Measurements from ENCODE around the gene OR2F2.

DNA sequence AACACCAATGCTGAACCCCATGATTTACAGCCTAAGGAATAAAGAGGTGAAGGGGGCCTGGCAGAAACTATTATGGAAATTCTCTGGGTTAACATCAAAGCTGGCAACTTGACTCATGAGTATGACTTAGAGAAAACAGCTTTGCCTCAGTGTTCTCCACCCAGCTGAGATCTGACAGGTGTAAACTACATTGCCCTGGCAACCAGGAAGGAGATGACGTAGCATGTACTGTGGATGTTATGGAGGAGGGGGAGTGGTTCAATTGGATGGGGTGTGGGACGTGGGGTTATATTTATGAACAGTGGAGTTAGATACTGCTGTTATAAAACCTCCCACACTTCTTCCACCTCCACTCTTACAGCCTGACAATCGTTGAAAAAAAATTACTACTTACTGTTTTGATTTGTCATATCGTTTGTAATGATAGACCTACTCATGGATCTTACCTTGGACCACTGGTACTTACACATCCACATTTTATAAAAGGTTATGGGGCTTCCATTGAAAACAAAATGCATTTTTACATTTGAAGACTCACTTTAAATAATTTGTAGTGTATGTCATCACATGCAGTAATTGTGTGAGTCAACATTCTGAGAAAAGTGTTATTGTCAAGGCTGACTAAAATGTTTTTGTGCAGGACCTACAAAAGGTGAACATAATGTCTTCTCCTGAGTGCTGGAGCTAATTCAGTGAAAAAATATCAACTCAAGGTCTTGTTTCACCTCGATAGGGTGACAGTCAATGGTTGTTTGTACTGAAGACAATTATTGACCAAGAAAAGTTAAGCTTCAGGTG lies 26.0 kb downstream of the OR2F2 start:
- TF ChIP-seq, protein P1, sequence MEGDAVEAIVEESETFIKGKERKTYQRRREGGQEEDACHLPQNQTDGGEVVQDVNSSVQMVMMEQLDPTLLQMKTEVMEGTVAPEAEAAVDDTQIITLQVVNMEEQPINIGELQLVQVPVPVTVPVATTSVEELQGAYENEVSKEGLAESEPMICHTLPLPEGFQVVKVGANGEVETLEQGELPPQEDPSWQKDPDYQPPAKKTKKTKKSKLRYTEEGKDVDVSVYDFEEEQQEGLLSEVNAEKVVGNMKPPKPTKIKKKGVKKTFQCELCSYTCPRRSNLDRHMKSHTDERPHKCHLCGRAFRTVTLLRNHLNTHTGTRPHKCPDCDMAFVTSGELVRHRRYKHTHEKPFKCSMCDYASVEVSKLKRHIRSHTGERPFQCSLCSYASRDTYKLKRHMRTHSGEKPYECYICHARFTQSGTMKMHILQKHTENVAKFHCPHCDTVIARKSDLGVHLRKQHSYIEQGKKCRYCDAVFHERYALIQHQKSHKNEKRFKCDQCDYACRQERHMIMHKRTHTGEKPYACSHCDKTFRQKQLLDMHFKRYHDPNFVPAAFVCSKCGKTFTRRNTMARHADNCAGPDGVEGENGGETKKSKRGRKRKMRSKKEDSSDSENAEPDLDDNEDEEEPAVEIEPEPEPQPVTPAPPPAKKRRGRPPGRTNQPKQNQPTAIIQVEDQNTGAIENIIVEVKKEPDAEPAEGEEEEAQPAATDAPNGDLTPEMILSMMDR (IDR thresholded peaks at IDR 0.05): no peak
- no peak for TF ChIP-seq EP300 (IDR thresholded peaks at IDR 0.05)

All from tibial nerve (tissue), 4 donors.